Cortex of kidney (tissue), 1 donor: Measurements from ENCODE around the gene IQSEC1.

ENCODE experiments used
- DNase-seq: peaks from one replicate; lab custom pipeline; 2025; lab: John Stamatoyannopoulos, UW

Gene IQSEC1

GRCh38 chr3:13049400-13049799 lies 23.8 kb downstream of the IQSEC1 start:
- DNase-seq: no peak

GRCh38 chr3:13047296-13048165 lies 25.7 kb downstream of the IQSEC1 start:
- no peak for DNase-seq

- no peak for DNase-seq
Observed at GRCh38 chr3:13046569-13047274, 26.5 kb downstream of the IQSEC1 start.

GRCh38 chr3:13045904-13046568 lies 27.2 kb downstream of the IQSEC1 start:
- no peak for DNase-seq

- no peak for DNase-seq
Observed at GRCh38 chr3:13045241-13045903, 27.9 kb downstream of the IQSEC1 start.

- DNase-seq: no peak
Observed at GRCh38 chr3:13044496-13045240, 28.6 kb downstream of the IQSEC1 start.

GRCh38 chr3:13043656-13044055 lies 29.6 kb downstream of the IQSEC1 start:
- DNase-seq: no peak

GRCh38 chr3:13042715-13043271 lies 30.4 kb downstream of the IQSEC1 start:
- DNase-seq: no peak

- no peak for DNase-seq
Observed at GRCh38 chr3:13042127-13042701, 31.0 kb downstream of the IQSEC1 start.

GRCh38 chr3:13041113-13041776 lies 32.0 kb downstream of the IQSEC1 start:
- DNase-seq: no peak

- no peak for DNase-seq
Observed at GRCh38 chr3:13040361-13041074, 32.7 kb downstream of the IQSEC1 start.

GRCh38 chr3:13039213-13039896 lies 33.9 kb downstream of the IQSEC1 start:
- no peak for DNase-seq

- DNase-seq: no peak
Observed at GRCh38 chr3:13037458-13038117, 35.6 kb downstream of the IQSEC1 start.

- no peak for DNase-seq
Observed at GRCh38 chr3:13034861-13035260, 38.4 kb downstream of the IQSEC1 start.

GRCh38 chr3:13034109-13034800 lies 39.0 kb downstream of the IQSEC1 start:
- DNase-seq: no peak

- DNase-seq: no peak
Observed at GRCh38 chr3:13032206-13032605, 41.0 kb downstream of the IQSEC1 start.

GRCh38 chr3:13031621-13032020 lies 41.6 kb downstream of the IQSEC1 start:
- no peak for DNase-seq

- DNase-seq: no peak
Observed at GRCh38 chr3:13030684-13031083, 42.5 kb downstream of the IQSEC1 start.
